Gastroesophageal sphincter (tissue), 4 donors: ENCODE measurements around the gene FHIT. TPM values are rescaled to one million over a fixed set of nuclear protein-coding genes. Genes with fewer than 3 reads are reported as not detected.
"Not testable (repeated sequence)": the region's sequence is repeated elsewhere in the genome, so short reads cannot be mapped to it uniquely, and the experiment has no call there.

Experiments used
- ATAC-seq: fragments of 150-250 bp; one replicate; pipeline ENCODE4 v1.9.1; 2016; ENCODE audit warnings: mild to moderate bottlenecking, moderate library complexity
- H3K27ac ChIP-seq, 4 donors: fragments of 200-600 bp; sonication (generic) in 3 of 4; 1 replicate in 3 of 4; 2 replicates in 1 of 4; pipeline ENCODE4 v1.5.1; 2016 to 2019
- H3K27me3 ChIP-seq: fragments of 200-600 bp; sonication (generic); one replicate; pipeline ENCODE4 v1.5.1; 2019
- H3K36me3 ChIP-seq, 2 donors: fragments of 200-600 bp; sonication (generic); one replicate each; pipeline ENCODE4 v1.5.1; 2019; ENCODE audit warnings: control low read depth in 1 of 2
- H3K4me1 ChIP-seq, 3 donors: fragments of 200-600 bp; sonication (generic); 1 replicate in 2 of 3; 2 replicates in 1 of 3; pipeline ENCODE4 v1.5.1; 2016 to 2019; ENCODE audit warnings: control low read depth in 2 of 3
- H3K4me3 ChIP-seq, 2 donors: fragments of 200-600 bp; sonication (generic); one replicate each; pipeline ENCODE4 v1.5.1; 2019; ENCODE audit warnings: mild to moderate bottlenecking in 1 of 2, moderate library complexity in 1 of 2
- H3K9me3 ChIP-seq, 3 donors: fragments of 200-600 bp; sonication (generic); one replicate each; pipeline ENCODE4 v1.5.1; 2017 to 2019; ENCODE audit warnings: control low read depth in 2 of 3
- CTCF ChIP-seq, 4 experiments: fragments of 200-600 bp in 2 of 4; fragments of 450-650 bp in 2 of 4; sonication (generic) in 1 of 4; IDR thresholded peaks; one replicate each; pipeline ENCODE4 v1.5.1; 2017 to 2019; ENCODE audit warnings: antibody characterized with exemption in 4 of 4, mild to moderate bottlenecking in 2 of 4, moderate library complexity in 2 of 4
- EP300 ChIP-seq: sonication (generic); formaldehyde crosslinking; IDR thresholded peaks from one replicate; pipeline ENCODE4 v1.6.1; 2017; ENCODE audit warnings: antibody characterized with exemption, mild to moderate bottlenecking
- POLR2A ChIP-seq, 2 donors: fragments of 450-650 bp; IDR thresholded peaks; one replicate each; pipeline ENCODE4 v1.6.1; 2017; ENCODE audit warnings: antibody characterized with exemption in 2 of 2, mild to moderate bottlenecking in 2 of 2, moderate library complexity in 1 of 2
- POLR2AphosphoS5 ChIP-seq: sonication (generic); formaldehyde crosslinking; IDR thresholded peaks from one replicate; pipeline ENCODE4 v1.6.1; 2017; ENCODE audit warnings: antibody characterized with exemption
- WGBS, 2 donors: methylation state at CpG; one replicate each; pipeline ENCODE4 v1.1.5; 2018; ENCODE audit warnings: low coverage in 1 of 2; 5-methylcytosine and 5-hydroxymethylcytosine counted together
- total RNA-seq, 4 donors: library from RNA; depleted of rRNA; stranded (reverse); fragments of >200 nt; gene quantifications; one replicate each; pipeline ENCODE4 v1.1.0, GENCODE V29; 2016

FHIT gene
- total RNA-seq, 4 donors from 2014 or later = 1.4 to 7.3 (median 3.9) TPM

GRCh38 chr3:61192222-61192621, 59.0 kb downstream of the FHIT start:
- Histone ChIP-seq H3K27ac (no peak overlapping the region), H3K4me3 (no peak overlapping the region)
- ATAC-seq = no peak

GRCh38 chr3:61190205-61190604, 61.0 kb downstream of the FHIT start:
- H3K27ac ChIP-seq, H3K4me1 ChIP-seq, H3K9me3 ChIP-seq, ATAC-seq, H3K4me3 ChIP-seq, H3K27me3 ChIP-seq, H3K36me3 ChIP-seq: not testable (repeated sequence)
- 88 to 92% methylated on average over 1 of the region's 1 CpG for WGBS, 2 donors

More at GRCh38 chr3:61192222-61192621, 59.0 kb downstream of the FHIT start:
- no peaks in the 10 kb centered on the region for H3K9me3 ChIP-seq
- TF ChIP-seq POLR2A (IDR thresholded peaks at IDR 0.05) (no peak), EP300 (no peak), POLR2AphosphoS5 (no peak)
- H3K4me1 ChIP-seq = no peaks in the 10 kb centered on the region
- H3K27me3 ChIP-seq = no peaks in the 10 kb centered on the region
- no peaks in the 10 kb centered on the region for H3K36me3 ChIP-seq

- no peak overlapping the region for H3K27ac ChIP-seq
- H3K36me3 ChIP-seq = no peaks in the 10 kb centered on the region
- H3K4me3 ChIP-seq = no peak overlapping the region
- H3K27me3 ChIP-seq = no peaks in the 10 kb centered on the region
- H3K9me3 ChIP-seq = no peaks in the 10 kb centered on the region
- ATAC-seq = no peak
- H3K4me1 ChIP-seq = peaks cover 0 to 5% (median 0%) of the 10 kb centered on the region in 3 donors
- no peak for TF ChIP-seq POLR2AphosphoS5
- no peak for TF ChIP-seq CTCF (IDR thresholded peaks at IDR 0.05)
- no peak for TF ChIP-seq POLR2A (IDR thresholded peaks at IDR 0.05)
- no peak for TF ChIP-seq EP300
- WGBS, 2 donors = 92 to 100% methylated on average over 1 to 3 of the region's 3 CpGs
Observed at GRCh38 chr3:61186030-61186429, 65.2 kb downstream of the FHIT start.

- Histone ChIP-seq H3K36me3 (no peaks in the 10 kb centered on the region), H3K4me1 (peaks cover 0 to 11% (median 0%) of the 10 kb centered on the region in 3 donors), H3K4me3 (no peak overlapping the region), H3K27ac (no peak overlapping the region), H3K9me3 (no peaks in the 10 kb centered on the region), H3K27me3 (no peaks in the 10 kb centered on the region)
- TF ChIP-seq EP300 = no peak
- ATAC-seq = no peak
- 14 to 57% methylated on average over 3 to 4 of the region's 4 CpGs for WGBS, 2 donors
Observed at GRCh38 chr3:61184956-61185355, 66.3 kb downstream of the FHIT start.

- Histone ChIP-seq H3K36me3 (no peaks in the 10 kb centered on the region), H3K27ac (no peak overlapping the region), H3K4me3 (no peak overlapping the region), H3K4me1 (peaks cover 0 to 12% (median 0%) of the 10 kb centered on the region in 3 donors), H3K27me3 (no peaks in the 10 kb centered on the region), H3K9me3 (no peaks in the 10 kb centered on the region)
- no peak for ATAC-seq
- TF ChIP-seq CTCF (IDR thresholded peaks at IDR 0.05) (no peak), POLR2AphosphoS5 (no peak), EP300 (no peak), POLR2A (IDR thresholded peaks at IDR 0.05) (no peak)
Observed at GRCh38 chr3:61182662-61183061, 68.6 kb downstream of the FHIT start.

- H3K4me1 ChIP-seq = peaks cover 0 to 12% (median 0%) of the 10 kb centered on the region in 3 donors
- no peak for ATAC-seq
Observed at GRCh38 chr3:61181874-61182273, 69.4 kb downstream of the FHIT start.

More at GRCh38 chr3:61181874-61182273, 69.4 kb downstream of the FHIT start:
- no peaks in the 10 kb centered on the region for H3K36me3 ChIP-seq
- no peaks in the 10 kb centered on the region for H3K27me3 ChIP-seq
- H3K9me3 ChIP-seq = no peaks in the 10 kb centered on the region
- WGBS, 2 donors = 73 to 88% methylated on average over 2 of the region's 2 CpGs
- TF ChIP-seq POLR2A (IDR thresholded peaks at IDR 0.05) (no peak), CTCF (IDR thresholded peaks at IDR 0.05) (no peak), EP300 (no peak), POLR2AphosphoS5 (no peak)
- H3K4me3 ChIP-seq = no peak overlapping the region
- no peak overlapping the region for H3K27ac ChIP-seq
